Keratinocyte (primary cell): Measurements from ENCODE around the gene LTBP3. TPM values are rescaled to one million over a fixed set of nuclear protein-coding genes. Genes with fewer than 3 reads are reported as not detected.

Experiments used
- DNase-seq: peaks from one replicate; pipeline ENCODE4 v3.0.0-alpha.2; 2011; ENCODE audit warnings: low read depth, missing footprints, low spot score
- FAIRE-seq: peaks from 2 replicates; lab custom pipeline; 2011; peaks lifted over from hg19 to GRCh38; lab: Jason Lieb, UNC
- H2AFZ ChIP-seq: 2 replicates; pipeline ENCODE4 v1.6.0; 2012; ENCODE audit warnings: low read length, control low read depth, inconsistent platforms; ENCODE audit not compliant: control insufficient read depth
- H3K27ac ChIP-seq: 2 replicates; pipeline ENCODE4 v1.5.1; 2011; ENCODE audit warnings: low read length; ENCODE audit not compliant: control insufficient read depth, insufficient read depth
- H3K27me3 ChIP-seq: 3 replicates; pipeline ENCODE4 v1.6.0; 2011; ENCODE audit warnings: low read length; ENCODE audit not compliant: control insufficient read depth, insufficient read depth; ENCODE audit errors: extremely low read depth
- H3K36me3 ChIP-seq, 2 experiments: 2 replicates in 1 of 2; 3 replicates in 1 of 2; pipeline ENCODE4 v1.5.1; 2011; ENCODE audit warnings: low read length in 2 of 2, mild to moderate bottlenecking in 1 of 2; ENCODE audit not compliant: control insufficient read depth in 2 of 2, insufficient read depth in 2 of 2; ENCODE audit errors: extremely low read depth in 1 of 2
- H3K4me1 ChIP-seq: 3 replicates; pipeline ENCODE4 v1.5.1; 2011; ENCODE audit warnings: low read length; ENCODE audit not compliant: control insufficient read depth, insufficient read depth; ENCODE audit errors: extremely low read depth
- H3K4me2 ChIP-seq: 3 replicates; pipeline ENCODE4 v1.6.0; 2011; ENCODE audit warnings: low read depth, low read length; ENCODE audit not compliant: control insufficient read depth, insufficient read depth; ENCODE audit errors: extremely low read depth
- H3K4me3 ChIP-seq, 3 experiments: fragments of 200-600 bp in 1 of 3; sonication (generic) in 1 of 3; 2 replicates in 2 of 3; 3 replicates in 1 of 3; pipeline ENCODE4 v1.5.1; 2011 to 2016; ENCODE audit warnings: low read length in 3 of 3, mild to moderate bottlenecking in 3 of 3, control low read depth in 2 of 3, inconsistent platforms in 1 of 3, low read depth in 1 of 3, mixed read lengths in 1 of 3, mixed run types in 1 of 3, moderate library complexity in 1 of 3; ENCODE audit not compliant: control insufficient read depth in 2 of 3, insufficient read depth in 2 of 3; ENCODE audit errors: extremely low read depth in 1 of 3
- H3K79me2 ChIP-seq: 2 replicates; pipeline ENCODE4 v1.6.0; 2012; ENCODE audit warnings: low read length; ENCODE audit not compliant: control insufficient read depth, insufficient read depth
- H3K9ac ChIP-seq: 3 replicates; pipeline ENCODE4 v1.6.0; 2011; ENCODE audit warnings: low read length; ENCODE audit not compliant: control insufficient read depth, insufficient read depth; ENCODE audit errors: extremely low read depth
- H3K9me1 ChIP-seq: 3 replicates; pipeline ENCODE4 v1.6.0; 2011; ENCODE audit warnings: low read length; ENCODE audit not compliant: control insufficient read depth, insufficient read depth; ENCODE audit errors: extremely low read depth
- H3K9me3 ChIP-seq: 2 replicates; pipeline ENCODE4 v1.5.1; 2012; ENCODE audit warnings: low read depth, low read length; ENCODE audit not compliant: control insufficient read depth
- H4K20me1 ChIP-seq: 3 replicates; pipeline ENCODE4 v1.6.0; 2011; ENCODE audit warnings: low read length; ENCODE audit not compliant: control insufficient read depth, insufficient read depth; ENCODE audit errors: extremely low read depth
- CTCF ChIP-seq, 3 experiments: IDR thresholded peaks in 1 of 3; conservative IDR thresholded peaks in 1 of 3; optimal IDR thresholded peaks in 1 of 3; 2 replicates in 2 of 3; 3 replicates in 1 of 3; pipeline versions ENCODE3 to v1.5.1; 2011; ENCODE audit warnings: low read length in 3 of 3, mild to moderate bottlenecking in 3 of 3, moderate library complexity in 2 of 3, control low read depth in 1 of 3, inconsistent platforms in 1 of 3; ENCODE audit not compliant: insufficient read depth in 2 of 3; ENCODE audit errors: extremely low read depth in 1 of 3
- EZH2 ChIP-seq: IDR thresholded peaks from one replicate; pipeline ENCODE4 v1.6.1; 2012; ENCODE audit warnings: inconsistent platforms, mild to moderate bottlenecking, low read length, moderate library complexity
- dilution Hi-C: fragments of 300-500 bp; cut with MboI; formaldehyde crosslinking; loops from one replicate; pipeline ENCODE4 v1.7.0; 2020; ENCODE audit warnings: low sequenced_read_pairs; ENCODE audit not compliant: extremely low pct_ligation_motif_present
- polyA plus RNA-seq, 5 experiments: library from polyadenylated mRNA; depleted of rRNA in 3 of 5; stranded (reverse) in 3 of 5; stranded (forward) in 1 of 5; unstranded in 1 of 5; fragments of >200 nt; gene quantifications; 1 replicate in 1 of 5; 2 replicates in 3 of 5; 3 replicates in 1 of 5; pipeline versions ENCODE4 v1.2.1 to v1.2.3, GENCODE V29; 2011 to 2012; ENCODE audit warnings: missing spikeins in 2 of 5, low read depth in 1 of 5, low replicate concordance in 1 of 5

The LTBP3 gene
- polyA plus RNA-seq, 1 donor (not counting 4 experiments of a cell fraction or from before 2014, with no cell fraction given), result 9.1 TPM

- Histone ChIP-seq H3K27me3 (no peaks in the 10 kb centered on the region), H3K9me3 (no peaks in the 10 kb centered on the region), H4K20me1 (peaks cover 48% of the 10 kb centered on the region), H3K9me1 (no peaks in the 10 kb centered on the region), H3K9ac (peak overlapping the region; percentile 98), H3K36me3 (peaks cover 6 to 46% of the 10 kb centered on the region in 2 experiments), H3K79me2 (peaks cover 79% of the 10 kb centered on the region), H2AFZ (no peak overlapping the region), H3K4me3 (peak overlapping the region; percentile 48 to 99 (median 94)), H3K4me2 (peak overlapping the region; percentile 100), H3K27ac (peak overlapping the region; percentile 100), H3K4me1 (peaks cover 25% of the 10 kb centered on the region)
- DNase-seq, result no peak
- TF ChIP-seq CTCF (optimal IDR thresholded peaks at IDR 0.05 in 1 of 3, IDR thresholded peaks at IDR 0.05 in 1 of 3, conservative IDR thresholded peaks at IDR 0.05 in 1 of 3; ENCODE audit: extremely low read depth in 1 of 3, insufficient read depth in 2 of 3, low read length in 3 of 3), result no peak
- no peak for TF ChIP-seq EZH2
- no peak for FAIRE-seq
- dilution Hi-C loops, result no loop called here
Measured at GRCh38 chr11:65501472-65502273, 56.5 kb downstream of the LTBP3 start.

GRCh38 chr11:65501186-65501471 is 57.0 kb downstream of the LTBP3 start:
- Histone ChIP-seq H4K20me1 (peaks cover 48% of the 10 kb centered on the region), H3K4me2 (peak overlapping the region; percentile 100), H3K4me1 (peaks cover 26% of the 10 kb centered on the region), H3K4me3 (peak overlapping the region; percentile 48 to 99 (median 94)), H3K79me2 (peaks cover 81% of the 10 kb centered on the region), H3K9me3 (no peaks in the 10 kb centered on the region), H3K36me3 (peaks cover 6 to 46% of the 10 kb centered on the region in 2 experiments), H2AFZ (no peak overlapping the region), H3K9ac (peak overlapping the region; percentile 98), H3K27ac (peak overlapping the region; percentile 100), H3K27me3 (no peaks in the 10 kb centered on the region), H3K9me1 (no peaks in the 10 kb centered on the region)
- DNase-seq (no peak), FAIRE-seq (no peak)
- TF ChIP-seq EZH2, result no peak
- TF ChIP-seq CTCF (optimal IDR thresholded peaks at IDR 0.05 in 1 of 3, IDR thresholded peaks at IDR 0.05 in 1 of 3, conservative IDR thresholded peaks at IDR 0.05 in 1 of 3; ENCODE audit: extremely low read depth in 1 of 3, insufficient read depth in 2 of 3, low read length in 3 of 3), result no peak
- dilution Hi-C loops, result no loop called here
